ENCODE results near the gene PROP1.
"Not testable (repeated sequence)": the region's sequence is repeated elsewhere in the genome, so short reads cannot be mapped to it uniquely, and the experiment has no call there.

PROP1 gene

DNA sequence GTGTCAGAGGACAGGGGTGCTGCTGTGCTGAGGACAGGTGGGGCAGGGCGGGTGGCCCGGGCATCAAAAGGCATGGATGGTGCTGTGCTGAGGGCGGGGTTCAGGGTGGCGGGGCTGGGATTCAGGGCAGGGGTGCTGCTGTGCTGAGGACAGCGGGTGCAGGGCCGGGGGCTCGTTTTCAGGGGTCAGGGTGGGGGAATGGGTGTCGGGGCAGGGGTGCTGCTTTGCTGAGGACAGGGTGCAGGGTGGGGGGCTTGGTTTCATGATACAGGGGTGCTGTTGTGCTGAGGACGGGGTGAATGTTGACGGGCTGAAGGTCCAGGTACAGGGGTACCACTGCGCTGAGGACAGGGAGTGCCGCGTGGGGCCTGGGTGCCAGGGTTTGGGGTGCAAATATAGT, 50.9 kb downstream of the PROP1 start:
- DNase-seq (ENCODE audit: low spot score): not testable (repeated sequence)

DNA sequence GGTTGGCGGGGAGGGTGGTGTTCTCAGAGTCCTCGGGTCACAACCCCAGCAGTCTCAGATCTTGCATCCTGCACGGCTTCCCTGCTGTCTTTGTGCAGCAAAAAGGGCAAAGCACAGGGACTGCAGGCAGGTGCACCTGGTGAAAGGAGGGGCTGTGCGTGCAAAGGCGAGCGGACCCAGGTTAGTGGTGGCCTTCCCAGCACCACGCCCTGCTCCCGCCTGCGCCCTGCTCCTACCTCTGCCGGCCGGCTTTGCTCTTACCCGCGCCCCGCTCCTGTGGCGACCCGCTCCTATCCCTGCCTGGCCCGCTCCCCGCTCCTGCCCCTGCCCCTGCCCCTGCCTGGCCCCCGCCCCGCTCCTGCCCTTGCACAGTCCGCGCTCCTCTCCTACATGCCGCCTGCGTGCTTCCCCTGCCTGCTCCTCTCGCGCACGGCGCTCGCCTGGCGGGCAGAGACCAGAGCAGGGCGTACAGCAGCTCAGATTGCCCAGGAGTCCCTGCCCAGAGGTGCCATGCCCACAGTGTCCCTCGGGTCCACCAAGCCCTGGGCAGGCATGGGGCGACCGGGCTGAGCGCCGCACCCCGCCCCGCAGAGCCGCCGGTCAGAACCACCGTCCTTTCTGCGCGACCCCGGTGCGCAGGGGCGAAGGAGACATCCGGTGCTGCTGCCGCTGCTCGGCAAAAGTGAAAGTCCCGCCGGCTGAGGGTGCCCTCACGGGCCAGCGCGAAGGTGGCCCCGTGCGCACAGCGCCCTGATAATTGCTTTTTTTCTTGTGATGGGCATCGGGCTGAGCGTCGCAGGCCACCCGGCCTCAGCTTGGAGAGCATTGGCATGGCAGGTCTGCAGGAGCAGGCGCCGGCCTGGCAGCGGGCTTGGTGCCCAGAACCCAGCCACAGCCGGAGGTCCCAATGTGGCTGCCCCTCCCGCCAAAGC, 52.0 kb downstream of the PROP1 start:
- DNase-seq (ENCODE audit: low spot score): not testable (repeated sequence)

GRCh38 chr5:177942896-177943295, 53.1 kb downstream of the PROP1 start:
- not testable (repeated sequence) for DNase-seq (ENCODE audit: low spot score)
